Panc1 (cell line): Measurements from ENCODE around the gene TLR1. TPM values are rescaled to one million over a fixed set of nuclear protein-coding genes. Genes with fewer than 3 reads are reported as not detected.

ENCODE experiments used
- ATAC-seq: fragments of 200-7000 bp; cut with Tn5 transposase; 2 replicates; pipeline ENCODE4 v1.9.1; 2020; ENCODE audit warnings: mild to moderate bottlenecking, moderate library complexity
- BruUV-seq: library from RNA; stranded (reverse); fragments of 400-500 nt; replicated peaks from 2 replicates; lab custom pipeline; 2021; lab: Mats Ljungman, UMichigan
- CTCF ChIA-PET: fragments of 300-600 bp; sonication (Branson Sonifier 250); formaldehyde crosslinking; loops from one replicate; lab custom pipeline; 2022; ENCODE audit warnings: antibody characterized with exemption; lab: Charles Lee
- POLR2A ChIA-PET: fragments of 300-600 bp; sonication (Branson Sonifier 250); formaldehyde crosslinking; loops from one replicate; lab custom pipeline; 2022; ENCODE audit warnings: antibody characterized with exemption; lab: Charles Lee
- DNase-seq: peaks from one replicate; pipeline ENCODE4 v3.0.0-alpha.2; 2010; ENCODE audit warnings: low read depth, low spot score
- H3K27ac ChIP-seq: 2 replicates; pipeline ENCODE4 v1.5.1; 2011; ENCODE audit warnings: mild to moderate bottlenecking, low read length, inconsistent platforms
- H3K27me3 ChIP-seq: fragments of 200-500 bp; sonication (Bioruptor generic); 2 replicates; pipeline ENCODE4 v1.6.0; 2014; ENCODE audit warnings: low read length, inconsistent platforms; ENCODE audit not compliant: control insufficient read depth, insufficient read depth
- H3K36me3 ChIP-seq: fragments of 200-500 bp; sonication (Bioruptor generic); 2 replicates; pipeline ENCODE4 v1.5.1; 2014; ENCODE audit warnings: inconsistent platforms, mild to moderate bottlenecking, low read length, moderate library complexity; ENCODE audit not compliant: control insufficient read depth, insufficient read depth
- H3K4me1 ChIP-seq: 2 replicates; pipeline ENCODE4 v1.5.1; 2011; ENCODE audit warnings: inconsistent platforms, mild to moderate bottlenecking, low read length, moderate library complexity; ENCODE audit not compliant: control insufficient read depth, insufficient read depth
- H3K4me3 ChIP-seq, 2 experiments: 2 replicates each; pipeline ENCODE4 v1.5.1; 2011 to 2012; ENCODE audit warnings: low read depth in 2 of 2, low read length in 2 of 2, mild to moderate bottlenecking in 2 of 2, inconsistent platforms in 1 of 2, moderate library complexity in 1 of 2
- H3K9me3 ChIP-seq: fragments of 200-500 bp; sonication (Bioruptor generic); 2 replicates; pipeline ENCODE4 v1.5.1; 2014; ENCODE audit warnings: low read depth, mild to moderate bottlenecking, inconsistent platforms, low read length, moderate library complexity; ENCODE audit not compliant: control insufficient read depth, insufficient read depth
- CTCF ChIP-seq: fragments of 450-650 bp; IDR thresholded peaks from 2 replicates; pipeline ENCODE4 v1.5.1; 2017; ENCODE audit warnings: mild to moderate bottlenecking
- POLR2AphosphoS5 ChIP-seq: IDR thresholded peaks from 2 replicates; pipeline ENCODE4 v1.6.1; 2012; ENCODE audit warnings: mild to moderate bottlenecking, low read depth, low read length, moderate library complexity
- REST ChIP-seq, 2 experiments: IDR thresholded peaks; 2 replicates each; pipeline ENCODE4 v1.6.1; 2011 to 2012; ENCODE audit warnings: low read depth in 2 of 2, control low read depth in 1 of 2, low read length in 1 of 2, mild to moderate bottlenecking in 1 of 2, moderate library complexity in 1 of 2; ENCODE audit not compliant: insufficient read depth in 1 of 2
- SIN3A ChIP-seq: IDR thresholded peaks from 2 replicates; pipeline ENCODE4 v1.6.1; 2012; ENCODE audit warnings: low read depth, mild to moderate bottlenecking, low read length, moderate library complexity, borderline replicate concordance; ENCODE audit not compliant: insufficient read depth
- TCF7L2 ChIP-seq: IDR thresholded peaks from 2 replicates; pipeline ENCODE4 v1.6.1; 2011; ENCODE audit warnings: mild to moderate bottlenecking, low read depth, low read length, inconsistent platforms
- in situ Hi-C: cut with HindIII; loops from 2 replicates; pipeline ENCODE4 v1.10.0; 2016; ENCODE audit warnings: low sequenced_read_pairs, low pct_unique_long_range_greater_than_20kb
- intact Hi-C: fragments of 100-400 bp; cut with micrococcal nuclease; formaldehyde crosslinking; loops from one replicate; pipeline ENCODE4 v1.10.0; 2022; ENCODE audit not compliant: unreplicated experiment
- total RNA-seq: library from RNA; stranded (reverse); gene quantifications from one replicate; pipeline ENCODE4 v1.2.1, GENCODE V29; 2021; ENCODE audit not compliant: unreplicated experiment

TLR1 gene
- total RNA-seq, 1 experiment from 2014 or later = 0.41 TPM

GRCh38 chr4:38829237-38829636 is 24.6 kb upstream of the TLR1 start:
- BruUV-seq = no TSS peak
- in situ Hi-C loops = no loop called here
- intact Hi-C loops = no loop called here
- TF ChIP-seq TCF7L2 (no peak), POLR2AphosphoS5 (no peak), SIN3A (no peak), REST (IDR thresholded peaks at IDR 0.05; ENCODE audit: insufficient read depth in 1 of 2, low read depth in 2 of 2, low read length in 1 of 2) (no peak), CTCF (no peak)
- Histone ChIP-seq H3K4me1 (no peaks in the 10 kb centered on the region), H3K27me3 (no peaks in the 10 kb centered on the region), H3K27ac (no peak overlapping the region), H3K36me3 (no peaks in the 10 kb centered on the region), H3K9me3 (no peaks in the 10 kb centered on the region), H3K4me3 (no peak overlapping the region)
- ATAC-seq (no peak), DNase-seq (no peak)
- POLR2A ChIA-PET = no interaction called here
- CTCF ChIA-PET = interaction anchor here (0.7 kb wide), 1 partner anchor 57 kb away, joined by 3 read pairs; no protein-coding TSS in a partner anchor

- no peaks in the 10 kb centered on the region for H3K36me3 ChIP-seq
- TF ChIP-seq REST (IDR thresholded peaks at IDR 0.05; ENCODE audit: insufficient read depth in 1 of 2, low read depth in 2 of 2, low read length in 1 of 2) = no peak
- no peak for TF ChIP-seq POLR2AphosphoS5
- TF ChIP-seq TCF7L2 = no peak
- TF ChIP-seq CTCF = no peak
- TF ChIP-seq SIN3A = no peak
- H3K9me3 ChIP-seq = no peaks in the 10 kb centered on the region
- in situ Hi-C loops = no loop called here
- intact Hi-C loops = no loop called here
- no peak for DNase-seq
- no peak for ATAC-seq
- no peaks in the 10 kb centered on the region for H3K27me3 ChIP-seq
- ChIA-PET CTCF (no interaction called here), POLR2A (no interaction called here)
- BruUV-seq = no TSS peak
- H3K4me1 ChIP-seq = no peaks in the 10 kb centered on the region
- no peak overlapping the region for H3K4me3 ChIP-seq
- H3K27ac ChIP-seq = no peak overlapping the region
Observed at GRCh38 chr4:38823766-38824165, 19.2 kb upstream of the TLR1 start.
